Esophagus muscularis mucosa (tissue), 4 donors: ENCODE results near the gene ELAPOR2. TPM values are rescaled to one million over a fixed set of nuclear protein-coding genes. Genes with fewer than 3 reads are reported as not detected.

Experiments
- total RNA-seq, 4 donors: library from RNA; depleted of rRNA; stranded (reverse); fragments of >200 nt; gene quantifications; one replicate each; pipeline versions ENCODE4 v1.1.0 to v1.2.1, GENCODE V29; 2016

The ELAPOR2 gene
- total RNA-seq, 4 donors from 2014 or later = 17.7 to 20.7 (median 19.8) TPM

Other genes starting within 250 kb of the ELAPOR2 start
- gene DMTF1, start 92.8 kb upstream of the ELAPOR2 start, total RNA-seq = 10 to 100 TPM; 31.4 to 60.6 (median 40.5) TPM
- gene TMEM243, start 160.1 kb upstream of the ELAPOR2 start, total RNA-seq = 10 to 100 TPM; 15.0 to 27.9 (median 19.8) TPM